Nucleus accumbens (tissue), 56 donors: ENCODE results near the gene DPH3.

Experiments used
- DNase-seq, 56 donors: peaks; one replicate each; lab custom pipeline; 2025; lab: John Stamatoyannopoulos, UW

The DPH3 gene

GRCh38 chr3:16239780-16240179, 25.0 kb downstream of the DPH3 start:
- no peak for DNase-seq

- no peak for DNase-seq
Observed at GRCh38 chr3:16239086-16239770, 25.5 kb downstream of the DPH3 start.

- no peak for DNase-seq
Observed at GRCh38 chr3:16236856-16237393, 27.8 kb downstream of the DPH3 start.

GRCh38 chr3:16236030-16236639, 28.6 kb downstream of the DPH3 start:
- DNase-seq, result no peak

GRCh38 chr3:16234281-16234680, 30.5 kb downstream of the DPH3 start:
- DNase-seq, result no peak

- no peak for DNase-seq
Observed at GRCh38 chr3:16233806-16234205, 30.9 kb downstream of the DPH3 start.

- DNase-seq, result no peak
Observed at GRCh38 chr3:16231983-16232382, 32.8 kb downstream of the DPH3 start.

GRCh38 chr3:16229681-16230080, 35.1 kb downstream of the DPH3 start:
- DNase-seq, result no peak

- DNase-seq, result no peak
Observed at GRCh38 chr3:16227566-16227965, 37.2 kb downstream of the DPH3 start.

- DNase-seq, result no peak
Observed at GRCh38 chr3:16224325-16224724, 40.4 kb downstream of the DPH3 start.

- DNase-seq, result no peak
Observed at GRCh38 chr3:16222547-16222946, 42.2 kb downstream of the DPH3 start.

- no peak for DNase-seq
Observed at GRCh38 chr3:16221990-16222389, 42.8 kb downstream of the DPH3 start.

- no peak for DNase-seq
Observed at GRCh38 chr3:16219777-16220176, 45.0 kb downstream of the DPH3 start.

- DNase-seq, result no peak
Observed at GRCh38 chr3:16216373-16216935, 48.3 kb downstream of the DPH3 start.

GRCh38 chr3:16214366-16214765, 50.4 kb downstream of the DPH3 start:
- DNase-seq, result no peak

GRCh38 chr3:16211176-16211904, 53.4 kb downstream of the DPH3 start:
- DNase-seq, result no peak
